GM12865 (cell line): ENCODE data around the gene TMEM40.

ENCODE experiments used
- DNase-seq: peaks from one replicate; pipeline ENCODE4 v3.0.0; 2010; ENCODE audit warnings: low read depth
- H3K4me3 ChIP-seq: 2 replicates; pipeline ENCODE4 v1.5.1; 2011; ENCODE audit warnings: mild to moderate bottlenecking, low read depth, low read length, control low read depth
- CTCF ChIP-seq: IDR thresholded peaks from 2 replicates; pipeline ENCODE4 v1.5.1; 2011; ENCODE audit warnings: low read length, control low read depth, low read depth, inconsistent platforms; ENCODE audit not compliant: insufficient read depth; ENCODE audit errors: missing control alignments

The TMEM40 gene

GRCh38 chr3:12759097-12759679 is at the start of gene TMEM40:
Gene TMEM40, minus strand, starts transcription at chr3:12759259. Its CDS starts 9,427 bp downstream, at chr3:12749832.
- TF ChIP-seq CTCF: no peak
- DNase-seq: no peak
- H3K4me3 ChIP-seq: no peak within 1 kb of the TSS

- no peak for TF ChIP-seq CTCF
- no peak overlapping the region for H3K4me3 ChIP-seq
- DNase-seq: no peak
Observed at GRCh38 chr3:12808587-12808986, 49.5 kb upstream of the TMEM40 start.

GRCh38 chr3:12807601-12808359 is 48.7 kb upstream of the TMEM40 start:
- no peak for TF ChIP-seq CTCF
- no peak overlapping the region for H3K4me3 ChIP-seq
- DNase-seq: no peak

GRCh38 chr3:12807066-12807465 is 48.0 kb upstream of the TMEM40 start:
- no peak for DNase-seq
- no peak overlapping the region for H3K4me3 ChIP-seq
- no peak for TF ChIP-seq CTCF

- TF ChIP-seq CTCF: no peak
- H3K4me3 ChIP-seq: no peak overlapping the region
- no peak for DNase-seq
Observed at GRCh38 chr3:12803371-12803770, 44.3 kb upstream of the TMEM40 start.

GRCh38 chr3:12799525-12800440 is 40.7 kb upstream of the TMEM40 start:
- no peak for DNase-seq
- H3K4me3 ChIP-seq: no peak overlapping the region
- no peak for TF ChIP-seq CTCF
